ENCODE results near the gene TMTC1.

Gene TMTC1

DNA sequence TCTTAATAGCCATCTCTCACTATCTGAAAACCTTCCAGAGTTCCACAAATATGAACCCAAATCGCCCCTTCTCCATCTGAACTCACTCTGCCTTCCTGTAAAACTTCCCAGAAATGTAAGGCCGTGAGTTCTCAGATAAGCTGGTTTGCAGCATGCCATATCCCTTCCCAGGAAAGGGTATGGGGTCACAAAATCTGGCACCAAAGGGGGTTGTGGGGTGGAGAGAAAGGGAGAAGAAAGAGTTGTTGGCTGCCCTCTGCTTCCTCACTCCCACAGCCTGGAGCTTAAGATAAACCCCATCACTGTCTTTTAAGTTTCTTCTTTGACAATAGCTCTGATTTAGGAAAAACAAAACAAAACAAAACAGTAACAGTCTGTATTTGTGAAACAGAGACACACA is 10.7 kb downstream of the TMTC1 start:
- peaks cover 16% of the 10 kb centered on the region for H3K9me3 ChIP-seq (ENCODE audit: insufficient read depth, low read depth, low read length)
- H3K27me3 ChIP-seq (ENCODE audit: insufficient read depth, low read length): no peaks in the 10 kb centered on the region
- H3K36me3 ChIP-seq (ENCODE audit: insufficient read depth, low read depth, low read length): peaks cover 13% of the 10 kb centered on the region; the same call in 1 of the 2 replicates
- no peak overlapping the region for H3K4me3 ChIP-seq (ENCODE audit: low read length)
- peaks cover 3% of the 10 kb centered on the region; the same call in 1 of the 2 replicates for H3K4me1 ChIP-seq (ENCODE audit: insufficient read depth, low read length)
- no peak overlapping the region for H3K27ac ChIP-seq (ENCODE audit: low read length)
- H3K9ac ChIP-seq (ENCODE audit: low read depth, low read length): no peak overlapping the region

DNA sequence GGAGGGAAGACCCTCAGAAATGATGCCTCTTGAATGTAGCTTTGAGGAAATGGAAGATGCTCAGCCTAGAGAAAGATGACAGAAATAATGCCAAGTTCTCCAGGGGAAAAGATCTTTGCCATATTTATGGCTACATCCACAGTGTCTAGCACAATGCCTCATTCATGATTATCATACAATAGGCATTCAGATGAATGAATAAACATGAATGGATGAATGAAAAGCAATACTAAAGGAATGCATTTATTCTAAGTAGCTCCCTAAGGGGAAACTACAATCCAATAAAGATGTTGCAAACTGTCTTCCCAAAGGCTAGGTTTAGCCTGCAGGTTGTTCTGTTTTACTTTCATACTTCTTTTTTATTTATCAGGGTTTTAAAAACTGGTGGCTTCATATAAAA is 12.0 kb downstream of the TMTC1 start:
- Histone ChIP-seq H3K27me3 (ENCODE audit: insufficient read depth, low read length) (no peaks in the 10 kb centered on the region), H3K4me3 (ENCODE audit: low read length) (no peak overlapping the region), H3K9ac (ENCODE audit: low read depth, low read length) (no peak overlapping the region), H3K9me3 (ENCODE audit: insufficient read depth, low read depth, low read length) (peaks cover 16% of the 10 kb centered on the region), H3K4me1 (ENCODE audit: insufficient read depth, low read length) (peaks cover 3% of the 10 kb centered on the region; the same call in 1 of the 2 replicates), H3K27ac (ENCODE audit: low read length) (no peak overlapping the region), H3K36me3 (ENCODE audit: insufficient read depth, low read depth, low read length) (peaks cover 13% of the 10 kb centered on the region; the same call in 1 of the 2 replicates)

DNA sequence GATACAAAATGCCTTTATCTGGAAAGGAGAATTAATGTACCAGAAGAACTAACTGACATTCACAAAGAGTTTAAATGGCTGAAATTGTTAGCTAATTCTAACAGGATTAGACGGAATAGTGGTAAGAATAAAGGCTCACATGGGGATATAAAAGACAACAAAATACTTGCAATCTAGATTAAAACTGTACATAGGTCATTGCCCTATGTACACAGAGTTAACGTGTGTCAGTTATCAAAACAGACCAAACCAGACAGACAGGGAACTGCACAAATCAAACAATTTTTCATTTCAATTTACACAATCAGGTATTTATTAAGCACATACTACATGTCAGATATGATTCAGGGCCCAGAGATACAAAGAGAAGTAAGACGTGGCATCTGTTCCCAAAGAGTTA is 12.6 kb downstream of the TMTC1 start:
- no peak overlapping the region for H3K9ac ChIP-seq (ENCODE audit: low read depth, low read length)
- peaks cover 17% of the 10 kb centered on the region for H3K36me3 ChIP-seq (ENCODE audit: insufficient read depth, low read depth, low read length)
- peaks cover 15% of the 10 kb centered on the region for H3K9me3 ChIP-seq (ENCODE audit: insufficient read depth, low read depth, low read length)
- no peak overlapping the region for H3K4me3 ChIP-seq (ENCODE audit: low read length)
- H3K27me3 ChIP-seq (ENCODE audit: insufficient read depth, low read length): no peaks in the 10 kb centered on the region
- H3K4me1 ChIP-seq (ENCODE audit: insufficient read depth, low read length): peaks cover 3% of the 10 kb centered on the region; the same call in 1 of the 2 replicates
- no peak overlapping the region for H3K27ac ChIP-seq (ENCODE audit: low read length)

DNA sequence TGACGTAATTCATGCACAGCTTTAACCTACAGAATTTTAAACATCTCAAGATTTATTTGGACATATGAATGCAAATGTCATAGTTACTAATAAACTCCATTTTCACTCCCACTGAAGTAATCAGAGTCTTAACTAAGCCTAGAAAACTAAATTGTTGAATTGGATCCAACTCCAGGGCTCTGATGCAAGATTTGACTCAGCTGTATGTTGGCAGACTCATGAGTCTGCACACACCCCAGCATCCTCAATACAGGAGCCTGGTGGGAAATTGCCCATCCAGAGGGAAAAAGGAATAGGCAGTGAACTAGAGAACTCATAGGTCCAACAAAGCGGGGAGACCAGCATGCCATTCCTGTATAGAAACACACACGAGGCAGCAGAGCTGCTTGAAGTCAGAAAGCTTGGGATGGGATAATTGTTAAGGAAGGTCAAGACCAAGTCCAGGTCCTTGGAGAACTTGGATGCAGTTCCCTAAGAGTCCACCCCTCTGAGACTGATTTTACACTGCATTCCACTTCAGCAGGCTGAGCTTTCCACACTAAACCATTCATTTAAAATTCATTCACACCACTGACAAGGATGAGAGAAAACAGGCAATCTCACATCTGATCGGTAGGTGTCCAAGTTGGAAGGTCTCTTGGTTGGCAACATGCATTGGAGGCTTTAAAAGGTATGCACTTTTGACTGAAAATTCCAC is 14.4 kb downstream of the TMTC1 start:
- Histone ChIP-seq H3K9ac (ENCODE audit: low read depth, low read length) (no peak overlapping the region), H3K4me3 (ENCODE audit: low read length) (no peak overlapping the region), H3K27me3 (ENCODE audit: insufficient read depth, low read length) (no peaks in the 10 kb centered on the region), H3K9me3 (ENCODE audit: insufficient read depth, low read depth, low read length) (no peaks in the 10 kb centered on the region; the same call in 1 of the 2 replicates), H3K27ac (ENCODE audit: low read length) (no peak overlapping the region), H3K36me3 (ENCODE audit: insufficient read depth, low read depth, low read length) (peaks cover 6% of the 10 kb centered on the region), H3K4me1 (ENCODE audit: insufficient read depth, low read length) (peaks cover 3% of the 10 kb centered on the region; the same call in 1 of the 2 replicates)

DNA sequence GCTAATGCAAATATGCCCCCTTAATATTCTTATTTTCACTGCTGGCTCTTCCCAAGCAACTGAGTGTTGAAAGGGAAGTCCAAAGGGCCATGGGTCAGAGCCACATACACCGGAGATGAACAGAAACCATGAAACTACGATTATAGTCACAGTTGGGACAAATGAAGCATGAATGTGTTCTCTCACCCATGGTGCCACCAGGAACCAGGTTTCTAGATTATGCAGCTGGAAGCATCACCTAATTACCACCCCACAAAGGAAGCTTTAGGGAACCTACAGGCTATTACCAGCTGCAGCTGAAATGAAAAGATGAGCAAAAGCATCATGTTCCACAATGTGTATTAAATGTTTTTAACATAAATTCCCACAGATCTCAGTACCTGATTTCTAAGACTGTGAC is 15.4 kb downstream of the TMTC1 start:
- Histone ChIP-seq H3K27me3 (ENCODE audit: insufficient read depth, low read length) (no peaks in the 10 kb centered on the region), H3K9ac (ENCODE audit: low read depth, low read length) (no peak overlapping the region), H3K36me3 (ENCODE audit: insufficient read depth, low read depth, low read length) (peaks cover 6% of the 10 kb centered on the region), H3K4me3 (ENCODE audit: low read length) (no peak overlapping the region), H3K4me1 (ENCODE audit: insufficient read depth, low read length) (peaks cover 5% of the 10 kb centered on the region; the same call in 1 of the 2 replicates), H3K27ac (ENCODE audit: low read length) (no peak overlapping the region), H3K9me3 (ENCODE audit: insufficient read depth, low read depth, low read length) (no peaks in the 10 kb centered on the region)

DNA sequence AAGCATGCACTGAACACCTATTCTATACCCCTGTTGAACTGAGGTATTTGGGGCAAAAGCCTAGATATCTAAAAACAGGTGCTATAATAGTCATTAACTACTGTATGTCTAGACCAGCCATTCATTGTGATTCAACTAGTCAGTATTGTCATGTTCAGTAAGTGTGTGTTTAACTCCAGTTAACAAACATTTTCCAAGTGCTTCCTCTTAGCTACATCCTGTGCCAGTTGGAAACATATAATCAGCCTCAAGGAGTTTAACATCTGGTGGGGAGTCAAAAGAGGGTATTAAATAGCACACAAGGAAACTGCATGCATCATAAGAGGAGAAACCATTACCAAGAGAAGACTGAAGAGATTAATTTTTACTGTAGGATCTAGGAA is 20.4 kb downstream of the TMTC1 start:
- peaks cover 6% of the 10 kb centered on the region for H3K36me3 ChIP-seq (ENCODE audit: insufficient read depth, low read depth, low read length)
- H3K27me3 ChIP-seq (ENCODE audit: insufficient read depth, low read length): no peaks in the 10 kb centered on the region
- 0 out of 2 replicates have a peak, but pooled peaks cover 8% of the 10 kb centered on the region for H3K4me1 ChIP-seq (ENCODE audit: insufficient read depth, low read length)
- no peak overlapping the region for H3K27ac ChIP-seq (ENCODE audit: low read length)
- no peak overlapping the region for H3K4me3 ChIP-seq (ENCODE audit: low read length)
- H3K9me3 ChIP-seq (ENCODE audit: insufficient read depth, low read depth, low read length): no peaks in the 10 kb centered on the region
- H3K9ac ChIP-seq (ENCODE audit: low read depth, low read length): no peak overlapping the region

DNA sequence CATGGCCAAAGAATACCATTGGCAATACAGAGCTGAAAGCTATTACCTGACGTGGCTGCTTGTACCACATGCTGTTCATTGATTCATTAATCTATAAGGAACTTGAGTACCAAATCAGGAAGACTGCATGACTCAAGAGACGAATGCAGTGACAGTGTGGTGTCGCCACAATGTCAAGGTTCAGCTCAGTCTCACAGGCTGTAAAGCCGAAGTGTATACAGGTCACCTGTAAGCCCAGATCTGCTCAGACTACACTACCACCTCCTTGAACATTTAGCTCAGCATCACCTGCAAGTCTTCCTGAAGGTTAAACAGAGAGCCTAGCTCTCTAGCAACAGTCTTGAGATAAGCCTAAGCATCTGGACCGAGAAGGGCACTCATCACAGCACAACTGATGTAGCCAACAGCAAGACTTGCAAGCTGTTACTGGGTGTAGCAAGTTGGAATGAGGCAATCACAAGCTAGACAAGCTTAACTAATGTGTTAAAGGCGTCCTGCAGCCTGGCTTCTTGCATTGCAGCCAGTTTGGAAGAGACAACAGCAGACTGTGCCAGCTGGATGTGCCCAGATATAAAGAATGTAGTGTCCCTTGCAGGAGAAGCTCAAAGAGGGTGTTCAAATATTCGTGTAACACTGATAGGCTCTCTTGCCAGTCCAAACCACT is 21.0 kb downstream of the TMTC1 start:
- H3K27me3 ChIP-seq (ENCODE audit: insufficient read depth, low read length): no peaks in the 10 kb centered on the region
- H3K9ac ChIP-seq (ENCODE audit: low read depth, low read length): no peak overlapping the region
- no peak overlapping the region for H3K27ac ChIP-seq (ENCODE audit: low read length)
- H3K36me3 ChIP-seq (ENCODE audit: insufficient read depth, low read depth, low read length): peaks cover 9% of the 10 kb centered on the region
- H3K9me3 ChIP-seq (ENCODE audit: insufficient read depth, low read depth, low read length): no peaks in the 10 kb centered on the region
- H3K4me1 ChIP-seq (ENCODE audit: insufficient read depth, low read length): 0 out of 2 replicates have a peak, but pooled peaks cover 8% of the 10 kb centered on the region
- no peak overlapping the region for H3K4me3 ChIP-seq (ENCODE audit: low read length)

DNA sequence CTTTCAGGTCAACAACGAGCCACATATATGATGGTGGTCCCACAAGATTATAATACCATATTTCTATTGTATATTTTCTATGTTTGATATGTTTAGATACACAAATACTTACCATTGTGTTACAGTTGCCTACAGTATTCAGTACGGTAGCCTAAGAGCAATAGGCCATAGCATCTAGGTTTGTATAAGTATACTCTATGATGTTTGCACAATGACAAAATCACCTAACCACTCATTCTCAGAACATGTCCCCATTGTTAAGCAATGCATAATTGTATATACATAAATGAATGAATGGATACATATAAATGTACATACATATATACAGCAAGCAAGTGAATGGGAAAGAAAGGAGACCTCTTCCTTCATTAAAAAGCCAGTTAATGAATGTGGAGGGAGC is 23.8 kb downstream of the TMTC1 start:
- H3K9ac ChIP-seq (ENCODE audit: low read depth, low read length): no peak overlapping the region
- no peak overlapping the region for H3K27ac ChIP-seq (ENCODE audit: low read length)
- no peak overlapping the region for H3K4me3 ChIP-seq (ENCODE audit: low read length)
- H3K9me3 ChIP-seq (ENCODE audit: insufficient read depth, low read depth, low read length): no peaks in the 10 kb centered on the region
- H3K4me1 ChIP-seq (ENCODE audit: insufficient read depth, low read length): peaks cover 11% of the 10 kb centered on the region; the same call in 1 of the 2 replicates
- H3K27me3 ChIP-seq (ENCODE audit: insufficient read depth, low read length): no peaks in the 10 kb centered on the region
- 0 out of 2 replicates have a peak, but pooled peaks cover 5% of the 10 kb centered on the region for H3K36me3 ChIP-seq (ENCODE audit: insufficient read depth, low read depth, low read length)

DNA sequence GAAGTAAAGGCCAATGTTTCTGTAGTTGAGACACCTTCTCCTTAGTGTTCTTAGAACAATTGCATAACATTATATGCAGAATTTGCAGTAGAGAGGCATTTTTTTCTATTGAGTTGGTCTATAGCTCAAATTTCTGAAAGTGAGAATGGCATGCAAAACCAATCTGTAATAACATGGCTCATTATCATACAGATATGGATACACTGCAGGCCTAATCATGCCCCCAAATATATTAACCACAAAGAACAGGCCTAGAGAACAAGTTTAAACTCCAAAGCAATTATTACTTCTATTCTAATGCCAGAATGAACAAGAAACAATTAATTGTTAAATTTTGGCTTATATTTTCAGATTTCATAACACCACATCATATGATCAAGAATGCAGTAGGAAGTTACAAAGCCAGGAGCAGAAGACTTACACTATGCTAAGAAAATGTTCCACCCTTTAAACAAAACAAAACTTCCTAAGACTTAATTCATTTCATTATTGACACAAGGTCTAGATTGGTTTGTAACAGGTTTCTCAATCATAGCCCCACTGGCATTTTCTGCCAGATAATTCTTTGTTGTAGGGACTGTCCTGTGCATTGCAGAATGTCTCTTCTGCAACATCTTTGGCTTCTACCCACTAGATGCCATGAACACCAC is 26.9 kb downstream of the TMTC1 start:
- Histone ChIP-seq H3K4me1 (ENCODE audit: insufficient read depth, low read length) (peaks cover 3% of the 10 kb centered on the region; the same call in 1 of the 2 replicates), H3K9me3 (ENCODE audit: insufficient read depth, low read depth, low read length) (no peaks in the 10 kb centered on the region), H3K9ac (ENCODE audit: low read depth, low read length) (no peak overlapping the region), H3K36me3 (ENCODE audit: insufficient read depth, low read depth, low read length) (peaks cover 13% of the 10 kb centered on the region), H3K4me3 (ENCODE audit: low read length) (no peak overlapping the region), H3K27ac (ENCODE audit: low read length) (no peak overlapping the region), H3K27me3 (ENCODE audit: insufficient read depth, low read length) (no peaks in the 10 kb centered on the region)

DNA sequence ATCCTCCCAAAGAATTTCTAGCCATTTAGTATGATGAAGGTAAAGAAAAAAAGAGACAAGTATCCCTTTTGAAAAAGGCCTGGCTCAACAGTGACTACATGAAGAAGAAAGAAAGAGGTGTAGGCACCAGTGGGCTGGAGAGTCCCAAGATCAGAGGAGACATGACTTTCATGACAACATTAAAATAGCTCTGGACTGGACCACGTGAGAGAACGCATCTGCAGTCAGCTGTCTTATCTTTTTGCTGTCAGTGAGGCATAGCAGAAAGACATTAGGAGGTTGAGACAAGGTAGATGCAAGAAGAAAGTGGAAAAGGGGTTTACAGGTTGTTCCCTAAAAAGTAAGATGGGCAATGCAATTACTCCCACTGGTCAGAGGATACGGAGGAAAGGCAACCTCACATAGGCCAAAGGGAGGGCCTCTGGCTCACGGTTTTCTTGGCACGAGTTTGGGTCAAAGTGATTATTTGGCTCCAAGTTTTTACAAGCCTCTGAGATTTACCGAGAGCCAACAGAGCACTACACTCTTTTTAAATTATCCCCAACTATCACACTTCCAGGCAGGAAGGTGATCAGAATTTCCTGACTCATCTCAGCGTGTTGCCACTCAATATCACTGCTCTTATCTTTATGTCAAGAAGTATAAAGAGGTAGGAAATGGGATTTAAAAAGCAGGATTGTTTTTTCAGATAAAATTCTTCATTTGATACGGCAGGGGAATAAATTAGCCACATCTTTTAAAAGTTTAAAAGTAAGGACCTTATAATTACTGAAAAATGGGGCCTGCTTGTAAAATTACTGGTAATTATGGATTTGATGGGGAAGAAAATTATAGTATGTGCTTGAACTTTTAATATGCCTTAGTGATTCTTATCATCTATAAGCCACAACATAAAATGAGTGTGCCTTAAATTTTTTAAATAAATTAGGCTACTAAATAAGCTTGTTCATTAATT is 29.2 kb downstream of the TMTC1 start:
- H3K4me3 ChIP-seq (ENCODE audit: low read length): no peak overlapping the region
- H3K4me1 ChIP-seq (ENCODE audit: insufficient read depth, low read length): peaks cover 15% of the 10 kb centered on the region; the same call in 1 of the 2 replicates
- no peaks in the 10 kb centered on the region for H3K9me3 ChIP-seq (ENCODE audit: insufficient read depth, low read depth, low read length)
- H3K27me3 ChIP-seq (ENCODE audit: insufficient read depth, low read length): no peaks in the 10 kb centered on the region
- no peak overlapping the region for H3K27ac ChIP-seq (ENCODE audit: low read length)
- no peak overlapping the region for H3K9ac ChIP-seq (ENCODE audit: low read depth, low read length)
- peaks cover 13% of the 10 kb centered on the region for H3K36me3 ChIP-seq (ENCODE audit: insufficient read depth, low read depth, low read length)

DNA sequence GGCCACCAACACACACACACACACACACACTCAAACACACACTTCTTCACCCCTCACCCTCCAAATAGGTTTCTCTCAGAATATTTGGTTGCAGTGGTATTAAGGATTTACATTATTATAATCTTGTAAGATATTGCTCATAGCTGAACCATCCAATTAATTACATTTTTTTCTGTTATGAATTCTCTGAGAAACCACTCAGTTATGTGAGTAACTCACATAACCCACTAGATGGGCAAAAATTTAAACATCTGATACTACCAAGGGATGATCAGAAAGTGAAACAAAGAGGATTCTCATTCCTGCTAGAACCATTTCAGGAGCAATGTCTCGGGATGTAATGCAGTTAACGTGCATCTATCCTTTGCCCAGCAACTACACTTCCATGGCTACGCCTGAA is 31.6 kb downstream of the TMTC1 start:
- Histone ChIP-seq H3K27me3 (ENCODE audit: insufficient read depth, low read length) (no peaks in the 10 kb centered on the region), H3K36me3 (ENCODE audit: insufficient read depth, low read depth, low read length) (peaks cover 10% of the 10 kb centered on the region), H3K27ac (ENCODE audit: low read length) (no peak overlapping the region), H3K4me3 (ENCODE audit: low read length) (no peak overlapping the region), H3K9me3 (ENCODE audit: insufficient read depth, low read depth, low read length) (no peaks in the 10 kb centered on the region), H3K9ac (ENCODE audit: low read depth, low read length) (no peak overlapping the region), H3K4me1 (ENCODE audit: insufficient read depth, low read length) (peaks cover 15% of the 10 kb centered on the region; the same call in 1 of the 2 replicates)

All from iPS-20b (cell line).